Endothelial cell (in vitro differentiated cells): Measurements from ENCODE around the gene PEAK3. TPM values are rescaled to one million over a fixed set of nuclear protein-coding genes. Genes with fewer than 3 reads are reported as not detected.

Experiments used
- DNase-seq: peaks from one replicate; pipeline ENCODE4 v3.0.0; 2021; ENCODE audit warnings: low spot score
- H3K27ac Mint-ChIP-seq: one replicate; pipeline ENCODE4 v1.8.0; 2021; ENCODE audit warnings: mixed read lengths, inconsistent platforms; ENCODE audit not compliant: unreplicated experiment
- H3K27me3 Mint-ChIP-seq: one replicate; pipeline ENCODE4 v1.8.0; 2021; ENCODE audit warnings: mild to moderate bottlenecking, moderate library complexity, mixed read lengths, inconsistent platforms; ENCODE audit not compliant: unreplicated experiment
- H3K36me3 Mint-ChIP-seq: one replicate; pipeline ENCODE4 v1.8.0; 2021; ENCODE audit warnings: mild to moderate bottlenecking, low read depth, mixed read lengths, inconsistent platforms; ENCODE audit not compliant: unreplicated experiment
- H3K4me1 Mint-ChIP-seq: one replicate; pipeline ENCODE4 v1.8.0; 2021; ENCODE audit warnings: mild to moderate bottlenecking, mixed read lengths, inconsistent platforms; ENCODE audit not compliant: unreplicated experiment
- H3K4me3 Mint-ChIP-seq: one replicate; pipeline ENCODE4 v1.8.0; 2021; ENCODE audit warnings: mild to moderate bottlenecking, mixed read lengths, inconsistent platforms; ENCODE audit not compliant: unreplicated experiment
- H3K9me3 Mint-ChIP-seq: one replicate; pipeline ENCODE4 v1.8.0; 2021; ENCODE audit warnings: mixed read lengths, inconsistent platforms; ENCODE audit not compliant: unreplicated experiment
- CTCF ChIP-seq: fragments of 200-600 bp; sonication (generic); IDR thresholded peaks from one replicate; pipeline ENCODE4 v1.5.0; 2021; ENCODE audit warnings: antibody characterized with exemption; ENCODE audit not compliant: unreplicated experiment
- total RNA-seq: library from RNA; stranded (reverse); fragmentation: NEBNext Ultra II Directional; extraction: Animal tissue kit (Norgen Biotek cat#: 25700); gene quantifications from one replicate; pipeline ENCODE4 v1.2.1, GENCODE V29; 2021; ENCODE audit not compliant: unreplicated experiment

PEAK3 gene
- total RNA-seq, 1 donor from 2014 or later, result 0.97 TPM

GRCh38 chr19:2300533-2300932, 18.6 kb upstream of the PEAK3 start:
- Mint-ChIP-seq H3K27me3 (no peaks in the 10 kb centered on the region), H3K9me3 (no peaks in the 10 kb centered on the region), H3K27ac (no peak overlapping the region), H3K36me3 (no peaks in the 10 kb centered on the region), H3K4me1 (no peaks in the 10 kb centered on the region), H3K4me3 (no peak overlapping the region)
- no peak for DNase-seq
- TF ChIP-seq CTCF, result no peak

DNA sequence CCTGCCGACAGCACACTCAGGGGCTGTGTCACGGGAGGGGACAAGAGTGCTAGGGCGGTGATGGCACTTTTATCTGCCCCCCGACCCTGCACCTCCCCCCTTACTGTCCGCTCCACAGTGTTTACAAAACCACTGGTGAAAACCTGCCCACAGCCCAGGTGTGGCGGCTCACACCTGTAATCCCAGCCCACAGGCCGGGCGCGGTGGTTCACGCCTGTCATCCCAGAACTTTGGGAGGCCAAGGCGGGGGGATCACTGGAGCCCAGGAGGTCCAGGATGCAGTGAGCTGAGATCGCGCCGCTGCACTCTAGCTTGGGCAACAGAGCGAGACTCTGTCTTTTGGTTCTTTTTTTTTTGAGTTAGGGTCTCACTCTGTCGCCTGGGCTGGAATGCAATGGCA, 14.2 kb upstream of the PEAK3 start:
- Mint-ChIP-seq H3K36me3 (no peaks in the 10 kb centered on the region), H3K4me1 (no peaks in the 10 kb centered on the region), H3K27me3 (peaks cover 3% of the 10 kb centered on the region), H3K4me3 (no peak overlapping the region), H3K9me3 (no peaks in the 10 kb centered on the region), H3K27ac (no peak overlapping the region)
- TF ChIP-seq CTCF, result no peak
- DNase-seq, result no peak

DNA sequence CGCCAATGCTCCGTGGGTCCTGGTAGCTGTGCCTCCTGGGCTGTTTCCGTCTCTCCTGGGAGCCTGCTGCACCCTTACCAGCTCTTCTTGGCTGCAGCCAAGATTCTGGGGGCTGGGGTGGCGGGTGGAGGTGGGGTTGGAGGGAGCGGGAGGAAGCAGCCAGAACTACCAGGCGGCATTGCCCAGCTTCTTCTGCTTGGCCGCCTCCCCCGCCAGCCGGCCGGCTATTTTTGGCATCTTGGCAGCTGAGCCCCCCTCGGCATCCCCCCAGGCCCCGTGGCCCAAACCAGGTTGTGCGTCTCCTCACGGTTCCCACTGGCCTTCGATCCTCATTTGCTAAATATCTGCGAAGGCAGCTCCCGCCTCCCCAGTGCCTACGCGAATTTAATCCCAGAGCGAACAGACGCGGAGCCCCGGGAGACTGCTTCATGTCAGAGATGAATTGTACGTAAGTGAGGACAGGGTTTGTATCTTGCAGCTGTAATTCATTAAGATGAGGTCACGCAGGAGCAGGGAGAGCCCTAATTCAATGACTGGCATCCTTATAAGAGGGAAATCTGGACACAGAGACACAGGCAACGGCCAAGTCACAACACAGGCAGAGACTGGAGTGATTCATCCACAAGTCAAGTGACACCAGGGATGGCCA, 12.8 kb upstream of the PEAK3 start:
- H3K4me3 Mint-ChIP-seq, result no peak overlapping the region
- DNase-seq, result no peak
- no peaks in the 10 kb centered on the region for H3K9me3 Mint-ChIP-seq
- no peaks in the 10 kb centered on the region for H3K36me3 Mint-ChIP-seq
- peaks cover 3% of the 10 kb centered on the region for H3K27me3 Mint-ChIP-seq
- H3K4me1 Mint-ChIP-seq, result no peaks in the 10 kb centered on the region
- no peak overlapping the region for H3K27ac Mint-ChIP-seq
- TF ChIP-seq CTCF, result no peak

DNA sequence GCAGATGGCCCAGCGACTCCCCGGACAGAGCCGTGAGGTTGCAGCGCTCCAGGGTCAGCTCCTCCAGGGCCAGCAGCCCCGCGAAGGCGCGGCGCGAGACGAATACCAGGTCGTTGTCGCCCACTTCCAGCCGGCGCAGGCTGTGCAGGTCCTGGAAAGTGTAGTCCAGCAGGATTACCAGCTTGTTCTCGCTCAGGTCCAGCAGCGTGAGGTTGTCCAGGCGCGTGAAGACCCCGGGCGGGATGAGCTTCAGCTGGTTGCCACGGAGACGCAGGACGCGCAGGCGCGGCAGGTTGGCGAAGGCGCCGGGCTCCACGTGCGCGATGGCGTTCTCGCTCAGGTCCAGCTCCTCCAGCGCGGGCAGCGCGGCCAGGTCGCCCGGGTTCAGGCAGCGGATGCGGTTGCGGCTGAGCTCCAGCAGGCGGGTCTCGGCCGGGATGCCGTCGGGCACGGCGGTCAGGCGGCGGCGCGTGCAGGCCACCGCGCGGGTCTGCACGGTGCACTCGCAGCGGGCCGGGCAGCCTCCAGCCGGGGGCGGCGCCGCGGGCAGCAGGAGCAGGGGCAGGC, 9.3 kb upstream of the PEAK3 start:
- Mint-ChIP-seq H3K9me3 (no peaks in the 10 kb centered on the region), H3K4me3 (no peak overlapping the region), H3K36me3 (no peaks in the 10 kb centered on the region), H3K27me3 (peaks cover 11% of the 10 kb centered on the region), H3K27ac (no peak overlapping the region), H3K4me1 (peaks cover 7% of the 10 kb centered on the region)
- no peak for TF ChIP-seq CTCF
- DNase-seq, result no peak

- H3K9me3 Mint-ChIP-seq, result no peaks in the 10 kb centered on the region
- H3K27me3 Mint-ChIP-seq, result peaks cover 11% of the 10 kb centered on the region
- no peak overlapping the region for H3K27ac Mint-ChIP-seq
- no peak for TF ChIP-seq CTCF
- H3K4me3 Mint-ChIP-seq, result no peak overlapping the region
- H3K36me3 Mint-ChIP-seq, result no peaks in the 10 kb centered on the region
- peaks cover 7% of the 10 kb centered on the region for H3K4me1 Mint-ChIP-seq
- DNase-seq, result no peak
Observed at GRCh38 chr19:2290441-2291184, 8.6 kb upstream of the PEAK3 start.
